ENCODE measurements around the gene ARRB1. TPM values are rescaled to one million over a fixed set of nuclear protein-coding genes. Genes with fewer than 3 reads are reported as not detected.

Gene ARRB1
- total RNA-seq = 10 to 100 TPM in 1 of 4 donors, 1 to 10 TPM in 3; 7.4 to 17.3 (median 9.0) TPM
- 1 to 10 TPM; 3.6 to 3.8 (median 3.8) TPM for polyA plus RNA-seq
- long read RNA-seq, donor 1, partial matches to known transcripts = 0 of 3 reads
- long read RNA-seq, donor 1, other reads (novel, unspliced or antisense) = 2 of 3 reads
- long read RNA-seq, donor 2, transcript ARRB1-201 (15 exons, 1,895 nt) = major isoform, 7 of 11 reads
- long read RNA-seq, donor 2, partial matches to known transcripts = 0 of 11 reads
- long read RNA-seq, donor 2, other reads (novel, unspliced or antisense) = 2 of 11 reads

DNA sequence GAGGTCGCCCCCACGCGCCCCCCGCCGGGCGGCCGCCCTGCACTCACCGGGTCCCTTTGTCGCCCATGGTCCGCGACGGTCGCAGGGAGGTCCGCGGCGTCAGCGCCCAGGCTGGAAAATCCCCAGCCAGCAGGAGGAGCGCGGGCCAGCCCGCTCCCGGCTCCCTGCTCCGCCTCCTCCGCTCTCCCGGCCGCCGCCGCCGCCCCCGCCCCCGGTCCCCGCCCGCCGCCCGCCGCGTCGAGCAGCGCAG is at the start of gene ARRB1:
Gene ARRB1, minus strand, starts transcription at position 121 of the 250 bp plus-strand sequence. Its CDS starts 54 bp downstream, at position 67.
- intact Hi-C loops (cut with DNase I) = no loop called here
- 0 to 1% (median 0%) methylated on average over 10 to 38 of the region's 38 CpGs for WGBS, 3 donors
- DNase-seq (peak in 1 of 2 donors; percentile 78), ATAC-seq (peak in 3 of 4 donors; percentile 56 to 68 (median 56))
- Histone ChIP-seq H3K9me3 (no peaks in the 10 kb centered on the region), H3K4me3 (peak within 1 kb of the TSS; percentile 84), H3K27ac (peak within 1 kb of the TSS; percentile 78), H3K27me3 (ENCODE audit: insufficient read depth in 3 of 3, low read length in 2 of 3) (peaks cover 0 to 4% (median 0%) of the 10 kb centered on the region in 3 donors), H3K36me3 (ENCODE audit: insufficient read depth in 1 of 2, low read depth in 1 of 2) (no peaks in the 10 kb centered on the region), H3K4me1 (peaks cover 24% of the 10 kb centered on the region)
- TF ChIP-seq, protein P1, sequence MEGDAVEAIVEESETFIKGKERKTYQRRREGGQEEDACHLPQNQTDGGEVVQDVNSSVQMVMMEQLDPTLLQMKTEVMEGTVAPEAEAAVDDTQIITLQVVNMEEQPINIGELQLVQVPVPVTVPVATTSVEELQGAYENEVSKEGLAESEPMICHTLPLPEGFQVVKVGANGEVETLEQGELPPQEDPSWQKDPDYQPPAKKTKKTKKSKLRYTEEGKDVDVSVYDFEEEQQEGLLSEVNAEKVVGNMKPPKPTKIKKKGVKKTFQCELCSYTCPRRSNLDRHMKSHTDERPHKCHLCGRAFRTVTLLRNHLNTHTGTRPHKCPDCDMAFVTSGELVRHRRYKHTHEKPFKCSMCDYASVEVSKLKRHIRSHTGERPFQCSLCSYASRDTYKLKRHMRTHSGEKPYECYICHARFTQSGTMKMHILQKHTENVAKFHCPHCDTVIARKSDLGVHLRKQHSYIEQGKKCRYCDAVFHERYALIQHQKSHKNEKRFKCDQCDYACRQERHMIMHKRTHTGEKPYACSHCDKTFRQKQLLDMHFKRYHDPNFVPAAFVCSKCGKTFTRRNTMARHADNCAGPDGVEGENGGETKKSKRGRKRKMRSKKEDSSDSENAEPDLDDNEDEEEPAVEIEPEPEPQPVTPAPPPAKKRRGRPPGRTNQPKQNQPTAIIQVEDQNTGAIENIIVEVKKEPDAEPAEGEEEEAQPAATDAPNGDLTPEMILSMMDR (IDR thresholded peaks at IDR 0.05) = no peak

DNA sequence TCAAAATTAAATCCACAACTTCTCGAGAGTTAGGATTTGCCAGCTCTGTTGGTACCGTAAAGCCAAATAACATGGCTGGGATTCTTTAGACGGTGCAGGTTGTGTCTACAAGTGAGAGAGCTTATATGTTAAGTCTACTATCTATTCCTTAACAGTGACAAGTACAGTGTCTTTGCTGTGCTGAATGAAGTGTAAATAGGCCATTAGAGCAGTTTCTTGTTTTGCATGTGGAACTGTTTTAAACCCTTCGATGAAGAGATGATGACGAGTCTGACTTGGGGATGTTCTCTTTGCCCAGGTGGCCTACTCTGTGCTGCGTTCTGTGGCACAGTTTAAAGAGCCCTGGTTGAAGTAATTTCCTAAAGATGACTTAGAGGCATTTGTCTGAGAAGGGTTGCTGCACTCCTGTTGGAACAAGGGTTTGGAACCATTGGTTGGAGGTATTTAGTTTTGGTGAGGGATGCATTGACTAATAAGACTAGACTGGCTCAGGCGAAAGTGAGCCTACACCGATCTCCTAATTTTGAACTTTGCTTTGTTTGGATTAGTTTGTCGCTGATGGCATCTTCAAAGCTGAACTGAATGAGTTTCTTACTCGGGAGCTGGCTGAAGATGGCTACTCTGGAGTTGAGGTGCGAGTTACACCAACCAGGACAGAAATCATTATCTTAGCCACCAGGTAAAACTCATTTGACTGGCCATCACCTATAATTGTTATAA is 48.8 kb upstream of the ARRB1 start:
- ATAC-seq (peak; percentile 7 to 20 (median 12)), DNase-seq (no peak)
- peaks cover 17 to 55% of the 10 kb centered on the region in 2 donors for H3K36me3 ChIP-seq (ENCODE audit: insufficient read depth in 1 of 2, low read depth in 1 of 2)
- 17 to 22% (median 20%) methylated on average over 11 of the region's 11 CpGs for WGBS, 3 donors
- H3K4me1 ChIP-seq = peaks cover 33% of the 10 kb centered on the region
- H3K27ac ChIP-seq = peak overlapping the region; percentile 91
- H3K4me3 ChIP-seq = peak overlapping the region; percentile 78
- no peaks in the 10 kb centered on the region for H3K27me3 ChIP-seq (ENCODE audit: insufficient read depth in 3 of 3, low read length in 2 of 3)
- TF ChIP-seq, protein P1 (IDR thresholded peaks at IDR 0.05) = no peak
- intact Hi-C loops (cut with DNase I) = no loop called here
- no peaks in the 10 kb centered on the region for H3K9me3 ChIP-seq

DNA sequence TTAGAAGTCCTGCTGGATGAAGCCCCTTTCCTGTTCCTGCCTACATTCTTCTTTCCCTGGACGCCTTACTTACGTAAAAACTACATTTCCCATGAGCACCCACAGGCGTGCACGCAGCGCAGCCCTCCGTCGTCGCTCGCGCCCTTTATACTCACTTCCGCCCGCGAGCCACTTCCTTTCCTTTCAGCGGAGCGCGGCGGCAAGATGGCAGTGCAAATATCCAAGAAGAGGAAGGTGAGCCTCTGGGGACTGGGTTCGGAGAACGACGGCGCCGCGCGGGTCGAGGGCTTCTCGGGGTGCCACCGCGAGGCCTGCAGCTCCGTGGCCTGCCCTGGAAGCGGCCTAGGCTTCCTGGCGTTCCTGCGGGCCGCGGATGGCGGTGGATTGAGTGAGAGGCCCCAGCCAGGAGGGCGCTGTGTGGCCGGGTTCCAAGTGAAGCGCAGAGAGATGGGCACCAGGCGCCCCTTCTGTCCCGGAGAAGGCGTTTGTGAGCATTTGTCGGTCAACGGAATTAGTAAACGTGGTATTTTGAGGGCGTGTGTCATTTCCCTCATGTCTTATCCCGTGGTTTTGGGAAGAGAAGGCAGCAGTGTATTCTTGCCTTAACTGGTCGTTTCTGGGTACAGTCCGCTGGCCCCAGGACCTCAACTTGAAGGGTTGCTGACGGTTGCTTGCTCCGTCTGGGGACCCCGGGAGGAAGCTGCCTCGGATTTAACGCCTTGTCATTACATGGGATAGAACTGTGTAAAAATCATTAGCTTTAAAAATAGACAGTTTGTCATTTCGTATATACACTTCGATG is 48.1 kb upstream of the ARRB1 start, which contains the start of gene RPS3:
Gene RPS3, plus strand, starts transcription at position 175 of the 802 bp plus-strand sequence. Its CDS starts 30 bp downstream, at position 205.
- WGBS, 3 donors = 0 to 1% (median 1%) methylated on average over 55 of the region's 55 CpGs
- ATAC-seq (peak; percentile 93 to 96 (median 96)), DNase-seq (peak; percentile 93 to 95)
- Histone ChIP-seq H3K27ac (peak within 1 kb of the TSS; percentile 91), H3K27me3 (ENCODE audit: insufficient read depth in 3 of 3, low read length in 2 of 3) (no peaks in the 10 kb centered on the region), H3K4me1 (peaks cover 33% of the 10 kb centered on the region), H3K4me3 (peak within 1 kb of the TSS; percentile 78), H3K36me3 (ENCODE audit: insufficient read depth in 1 of 2, low read depth in 1 of 2) (peaks cover 16 to 48% of the 10 kb centered on the region in 2 donors), H3K9me3 (no peaks in the 10 kb centered on the region)
- intact Hi-C loops (cut with DNase I) = no loop called here
- TF ChIP-seq, protein P1 (IDR thresholded peaks at IDR 0.05) = peak; percentile 12

DNA sequence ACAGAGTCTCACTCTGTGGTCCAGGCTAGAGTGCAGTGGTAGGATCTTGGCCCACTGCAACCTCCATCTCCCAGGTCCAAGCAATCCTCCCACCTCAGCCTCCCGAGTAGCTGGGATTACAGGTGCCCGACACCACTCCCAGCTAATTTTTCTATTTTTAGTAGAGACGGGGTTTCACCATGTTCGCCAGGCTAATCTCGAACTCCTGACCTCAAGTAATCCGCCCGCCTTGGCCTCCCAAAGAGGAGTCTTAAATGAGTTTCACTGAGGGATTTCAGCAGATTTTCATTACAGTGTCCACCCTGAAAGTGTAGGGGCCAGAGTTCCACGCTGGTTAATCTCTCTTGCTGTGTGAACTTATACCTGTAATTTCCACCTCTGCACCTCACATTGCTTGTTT is 47.4 kb upstream of the ARRB1 start:
- TF ChIP-seq, protein P1 (IDR thresholded peaks at IDR 0.05) = no peak
- DNase-seq = no peak
- intact Hi-C loops (cut with DNase I) = no loop called here
- no peaks in the 10 kb centered on the region for H3K27me3 ChIP-seq (ENCODE audit: insufficient read depth in 3 of 3, low read length in 2 of 3)
- peaks cover 16 to 41% of the 10 kb centered on the region in 2 donors for H3K36me3 ChIP-seq (ENCODE audit: insufficient read depth in 1 of 2, low read depth in 1 of 2)
- ATAC-seq = peak in 2 of 4 donors; percentile 2
- no peak overlapping the region for H3K27ac ChIP-seq
- 70 to 81% (median 77%) methylated on average over 8 of the region's 8 CpGs for WGBS, 3 donors
- no peaks in the 10 kb centered on the region for H3K9me3 ChIP-seq
- H3K4me3 ChIP-seq = no peak overlapping the region
- H3K4me1 ChIP-seq = peaks cover 33% of the 10 kb centered on the region

Measured in psoas muscle (tissue), 8 donors.